ENCODE data around the gene ACACA.
"Not testable (repeated sequence)": the region's sequence is repeated elsewhere in the genome, so short reads cannot be mapped to it uniquely, and the experiment has no call there.

ACACA gene

GRCh38 chr17:37429039-37429438 lies 22.4 kb upstream of the ACACA start:
- H3K9ac ChIP-seq (ENCODE audit: low read depth in 1 of 2, low read length in 2 of 2): no peak overlapping the region
- H3K36me3 ChIP-seq (ENCODE audit: control insufficient read depth in 1 of 2, insufficient read depth in 2 of 2, low read length in 2 of 2): peaks cover 17 to 63% of the 10 kb centered on the region in 2 donors
- no peaks in the 10 kb centered on the region for H3K27me3 ChIP-seq (ENCODE audit: control insufficient read depth in 1 of 2, insufficient read depth in 2 of 2, low read length in 2 of 2)
- H3K27ac ChIP-seq (ENCODE audit: low read depth, low read length): no peak overlapping the region
- H3K4me3 ChIP-seq (ENCODE audit: low read depth in 1 of 2, low read length in 2 of 2): no peak overlapping the region
- H3K9me3 ChIP-seq (ENCODE audit: control insufficient read depth in 1 of 2, low read length in 2 of 2): no peaks in the 10 kb centered on the region
- no peaks in the 10 kb centered on the region for H3K4me1 ChIP-seq (ENCODE audit: control insufficient read depth in 1 of 2, insufficient read depth in 2 of 2, low read length in 2 of 2)

GRCh38 chr17:37425268-37425667 lies 18.6 kb upstream of the ACACA start:
- Histone ChIP-seq H3K9ac (ENCODE audit: low read depth in 1 of 2, low read length in 2 of 2) (no peak overlapping the region), H3K4me3 (ENCODE audit: low read depth in 1 of 2, low read length in 2 of 2) (no peak overlapping the region), H3K36me3 (ENCODE audit: control insufficient read depth in 1 of 2, insufficient read depth in 2 of 2, low read length in 2 of 2) (peaks cover 24 to 61% of the 10 kb centered on the region in 2 donors), H3K27me3 (ENCODE audit: control insufficient read depth in 1 of 2, insufficient read depth in 2 of 2, low read length in 2 of 2) (no peaks in the 10 kb centered on the region), H3K4me1 (ENCODE audit: control insufficient read depth in 1 of 2, insufficient read depth in 2 of 2, low read length in 2 of 2) (no peaks in the 10 kb centered on the region), H3K27ac (ENCODE audit: low read depth, low read length) (no peak overlapping the region), H3K9me3 (ENCODE audit: control insufficient read depth in 1 of 2, low read length in 2 of 2) (no peaks in the 10 kb centered on the region)

GRCh38 chr17:37422971-37423625 lies 16.5 kb upstream of the ACACA start:
- Histone ChIP-seq H3K36me3 (ENCODE audit: control insufficient read depth in 1 of 2, insufficient read depth in 2 of 2, low read length in 2 of 2) (peaks cover 15 to 58% of the 10 kb centered on the region in 2 donors), H3K9ac (ENCODE audit: low read depth in 1 of 2, low read length in 2 of 2) (no peak overlapping the region), H3K9me3 (ENCODE audit: control insufficient read depth in 1 of 2, low read length in 2 of 2) (no peaks in the 10 kb centered on the region), H3K4me3 (ENCODE audit: low read depth in 1 of 2, low read length in 2 of 2) (no peak overlapping the region), H3K27ac (ENCODE audit: low read depth, low read length) (no peak overlapping the region), H3K27me3 (ENCODE audit: control insufficient read depth in 1 of 2, insufficient read depth in 2 of 2, low read length in 2 of 2) (no peaks in the 10 kb centered on the region), H3K4me1 (ENCODE audit: control insufficient read depth in 1 of 2, insufficient read depth in 2 of 2, low read length in 2 of 2) (no peaks in the 10 kb centered on the region)

GRCh38 chr17:37417852-37418251 lies 11.2 kb upstream of the ACACA start:
- H3K27me3 ChIP-seq (ENCODE audit: control insufficient read depth in 1 of 2, insufficient read depth in 2 of 2, low read length in 2 of 2): no peaks in the 10 kb centered on the region
- no peak overlapping the region for H3K9ac ChIP-seq (ENCODE audit: low read depth in 1 of 2, low read length in 2 of 2)
- H3K36me3 ChIP-seq (ENCODE audit: control insufficient read depth in 1 of 2, insufficient read depth in 2 of 2, low read length in 2 of 2): peaks cover 14 to 42% of the 10 kb centered on the region in 2 donors
- H3K9me3 ChIP-seq (ENCODE audit: control insufficient read depth in 1 of 2, low read length in 2 of 2): no peaks in the 10 kb centered on the region
- H3K4me3 ChIP-seq (ENCODE audit: low read depth in 1 of 2, low read length in 2 of 2): no peak overlapping the region
- H3K4me1 ChIP-seq (ENCODE audit: control insufficient read depth in 1 of 2, insufficient read depth in 2 of 2, low read length in 2 of 2): no peaks in the 10 kb centered on the region
- H3K27ac ChIP-seq (ENCODE audit: low read depth, low read length): no peak overlapping the region

- peaks cover 17 to 41% of the 10 kb centered on the region in 2 donors for H3K36me3 ChIP-seq (ENCODE audit: control insufficient read depth in 1 of 2, insufficient read depth in 2 of 2, low read length in 2 of 2)
- no peaks in the 10 kb centered on the region for H3K9me3 ChIP-seq (ENCODE audit: control insufficient read depth in 1 of 2, low read length in 2 of 2)
- H3K4me3 ChIP-seq (ENCODE audit: low read depth in 1 of 2, low read length in 2 of 2): no peak overlapping the region
- no peaks in the 10 kb centered on the region for H3K4me1 ChIP-seq (ENCODE audit: control insufficient read depth in 1 of 2, insufficient read depth in 2 of 2, low read length in 2 of 2)
- H3K27ac ChIP-seq (ENCODE audit: low read depth, low read length): no peak overlapping the region
- H3K27me3 ChIP-seq (ENCODE audit: control insufficient read depth in 1 of 2, insufficient read depth in 2 of 2, low read length in 2 of 2): no peaks in the 10 kb centered on the region
- no peak overlapping the region for H3K9ac ChIP-seq (ENCODE audit: low read depth in 1 of 2, low read length in 2 of 2)
Observed at GRCh38 chr17:37413875-37414519, 7.4 kb upstream of the ACACA start.

- Histone ChIP-seq H3K9ac (ENCODE audit: low read depth in 1 of 2, low read length in 2 of 2) (no peak overlapping the region), H3K36me3 (ENCODE audit: control insufficient read depth in 1 of 2, insufficient read depth in 2 of 2, low read length in 2 of 2) (peaks cover 14 to 31% of the 10 kb centered on the region in 2 donors), H3K4me3 (ENCODE audit: low read depth in 1 of 2, low read length in 2 of 2) (no peak overlapping the region), H3K27me3 (ENCODE audit: control insufficient read depth in 1 of 2, insufficient read depth in 2 of 2, low read length in 2 of 2) (no peaks in the 10 kb centered on the region), H3K27ac (ENCODE audit: low read depth, low read length) (no peak overlapping the region), H3K9me3 (ENCODE audit: control insufficient read depth in 1 of 2, low read length in 2 of 2) (no peaks in the 10 kb centered on the region), H3K4me1 (ENCODE audit: control insufficient read depth in 1 of 2, insufficient read depth in 2 of 2, low read length in 2 of 2) (peaks cover 5 to 8% of the 10 kb centered on the region in 2 donors)
Observed at GRCh38 chr17:37410357-37410756, 3.7 kb upstream of the ACACA start.

- H3K27me3 ChIP-seq (ENCODE audit: control insufficient read depth in 1 of 2, insufficient read depth in 2 of 2, low read length in 2 of 2); H3K9me3 ChIP-seq (ENCODE audit: control insufficient read depth in 1 of 2, low read length in 2 of 2); H3K27ac ChIP-seq (ENCODE audit: low read depth, low read length); H3K9ac ChIP-seq (ENCODE audit: low read depth in 1 of 2, low read length in 2 of 2); H3K4me3 ChIP-seq (ENCODE audit: low read depth in 1 of 2, low read length in 2 of 2): not testable (repeated sequence)
- Histone ChIP-seq H3K4me1 (ENCODE audit: control insufficient read depth in 1 of 2, insufficient read depth in 2 of 2, low read length in 2 of 2) (peaks cover 12 to 14% of the 10 kb centered on the region in 2 donors), H3K36me3 (ENCODE audit: control insufficient read depth in 1 of 2, insufficient read depth in 2 of 2, low read length in 2 of 2) (peaks cover 7 to 12% of the 10 kb centered on the region in 2 donors)
Observed at GRCh38 chr17:37408145-37408479, 1.5 kb upstream of the ACACA start.

- H3K9ac ChIP-seq (ENCODE audit: low read depth in 1 of 2, low read length in 2 of 2): peak overlapping the region; percentile 65 to 80
- no peaks in the 10 kb centered on the region for H3K27me3 ChIP-seq (ENCODE audit: control insufficient read depth in 1 of 2, insufficient read depth in 2 of 2, low read length in 2 of 2)
- H3K27ac ChIP-seq (ENCODE audit: low read depth, low read length): peak overlapping the region; percentile 84
- peaks cover 12 to 14% of the 10 kb centered on the region in 2 donors for H3K4me1 ChIP-seq (ENCODE audit: control insufficient read depth in 1 of 2, insufficient read depth in 2 of 2, low read length in 2 of 2)
- H3K4me3 ChIP-seq (ENCODE audit: low read depth in 1 of 2, low read length in 2 of 2): peak overlapping the region; percentile 85 to 91
- no peaks in the 10 kb centered on the region for H3K9me3 ChIP-seq (ENCODE audit: control insufficient read depth in 1 of 2, low read length in 2 of 2)
- H3K36me3 ChIP-seq (ENCODE audit: control insufficient read depth in 1 of 2, insufficient read depth in 2 of 2, low read length in 2 of 2): peaks cover 4 to 5% of the 10 kb centered on the region in 2 donors
Observed at GRCh38 chr17:37405955-37406634, 541 bp downstream of the ACACA start.

GRCh38 chr17:37405522-37405921 lies 1.1 kb downstream of the ACACA start:
- Histone ChIP-seq H3K9ac (ENCODE audit: low read depth in 1 of 2, low read length in 2 of 2) (peak overlapping the region in 1 of 2 donors; percentile 80), H3K4me1 (ENCODE audit: control insufficient read depth in 1 of 2, insufficient read depth in 2 of 2, low read length in 2 of 2) (peaks cover 12 to 14% of the 10 kb centered on the region in 2 donors), H3K4me3 (ENCODE audit: low read depth in 1 of 2, low read length in 2 of 2) (peak overlapping the region; percentile 85 to 91)
- H3K9me3 ChIP-seq (ENCODE audit: control insufficient read depth in 1 of 2, low read length in 2 of 2); H3K27me3 ChIP-seq (ENCODE audit: control insufficient read depth in 1 of 2, insufficient read depth in 2 of 2, low read length in 2 of 2); H3K36me3 ChIP-seq (ENCODE audit: control insufficient read depth in 1 of 2, insufficient read depth in 2 of 2, low read length in 2 of 2); H3K27ac ChIP-seq (ENCODE audit: low read depth, low read length): not testable (repeated sequence)

- Histone ChIP-seq H3K9me3 (ENCODE audit: control insufficient read depth in 1 of 2, low read length in 2 of 2) (no peaks in the 10 kb centered on the region), H3K4me1 (ENCODE audit: control insufficient read depth in 1 of 2, insufficient read depth in 2 of 2, low read length in 2 of 2) (peaks cover 5 to 13% of the 10 kb centered on the region in 2 donors), H3K4me3 (ENCODE audit: low read depth in 1 of 2, low read length in 2 of 2) (no peak overlapping the region), H3K9ac (ENCODE audit: low read depth in 1 of 2, low read length in 2 of 2) (no peak overlapping the region), H3K36me3 (ENCODE audit: control insufficient read depth in 1 of 2, insufficient read depth in 2 of 2, low read length in 2 of 2) (no peaks in the 10 kb centered on the region), H3K27ac (ENCODE audit: low read depth, low read length) (no peak overlapping the region), H3K27me3 (ENCODE audit: control insufficient read depth in 1 of 2, insufficient read depth in 2 of 2, low read length in 2 of 2) (no peaks in the 10 kb centered on the region)
Observed at GRCh38 chr17:37400505-37400904, 6.1 kb downstream of the ACACA start.
